GM12874 (cell line): ENCODE data around the gene PAQR4.
A peak's percentile ranks its signal among the peaks of the same experiment; 100 is the strongest.

Experiments used
- CTCF ChIP-seq: IDR thresholded peaks from 2 replicates; pipeline ENCODE4 v1.5.1; 2011; ENCODE audit warnings: low read depth, mild to moderate bottlenecking, control low read depth, low read length, moderate library complexity; ENCODE audit not compliant: insufficient read depth

PAQR4 gene

GRCh38 chr16:3020604-3021448 lies 51.7 kb downstream of the PAQR4 start:
- TF ChIP-seq CTCF = no peak

GRCh38 chr16:3021449-3022207 lies 52.5 kb downstream of the PAQR4 start:
- TF ChIP-seq CTCF = peak; percentile 62

GRCh38 chr16:3022208-3022683 lies 53.1 kb downstream of the PAQR4 start:
- TF ChIP-seq CTCF = no peak

- no peak for TF ChIP-seq CTCF
These were observed 53.7 kb downstream of the PAQR4 start for GRCh38 chr16:3022684-3023414.
